Activated naive CD4-positive, alpha-beta T cell treated with anti-CD3 and anti-CD28 coated beads, Interleukin-2, amount 50 U/mL, for 72 hours (primary cell): ENCODE results near the gene CALM1. TPM values are rescaled to one million over a fixed set of nuclear protein-coding genes. Genes with fewer than 3 reads are reported as not detected.

Experiments used
- ATAC-seq, 2 donors: fragments of 150-1000 bp; cut with Tn5 transposase; 2 replicates each; pipeline ENCODE4 v1.10.0; 2021; ENCODE audit warnings: mild to moderate bottlenecking in 2 of 2, moderate library complexity in 2 of 2
- DNase-seq, 2 donors: peaks; one replicate each; pipeline ENCODE4 v3.0.0; 2021 to 2022; ENCODE audit warnings: low spot score in 2 of 2
- H3K27ac Mint-ChIP-seq, 2 donors: one replicate each; pipeline ENCODE4 v1.8.0; 2022; ENCODE audit warnings: mild to moderate bottlenecking in 2 of 2, mixed read lengths in 2 of 2
- H3K36me3 Mint-ChIP-seq, 2 donors: one replicate each; pipeline ENCODE4 v1.8.0; 2022; ENCODE audit warnings: mixed read lengths in 2 of 2
- H3K9me3 Mint-ChIP-seq, 2 donors: one replicate each; pipeline ENCODE4 v1.8.0; 2022; ENCODE audit warnings: mixed read lengths in 2 of 2
- total RNA-seq, 2 donors: library from RNA; stranded (reverse); gene quantifications; one replicate each; pipeline ENCODE4 v1.2.3, GENCODE V29; 2022

The CALM1 gene
- total RNA-seq, 2 donors from 2014 or later = 354 to 402 TPM

DNA sequence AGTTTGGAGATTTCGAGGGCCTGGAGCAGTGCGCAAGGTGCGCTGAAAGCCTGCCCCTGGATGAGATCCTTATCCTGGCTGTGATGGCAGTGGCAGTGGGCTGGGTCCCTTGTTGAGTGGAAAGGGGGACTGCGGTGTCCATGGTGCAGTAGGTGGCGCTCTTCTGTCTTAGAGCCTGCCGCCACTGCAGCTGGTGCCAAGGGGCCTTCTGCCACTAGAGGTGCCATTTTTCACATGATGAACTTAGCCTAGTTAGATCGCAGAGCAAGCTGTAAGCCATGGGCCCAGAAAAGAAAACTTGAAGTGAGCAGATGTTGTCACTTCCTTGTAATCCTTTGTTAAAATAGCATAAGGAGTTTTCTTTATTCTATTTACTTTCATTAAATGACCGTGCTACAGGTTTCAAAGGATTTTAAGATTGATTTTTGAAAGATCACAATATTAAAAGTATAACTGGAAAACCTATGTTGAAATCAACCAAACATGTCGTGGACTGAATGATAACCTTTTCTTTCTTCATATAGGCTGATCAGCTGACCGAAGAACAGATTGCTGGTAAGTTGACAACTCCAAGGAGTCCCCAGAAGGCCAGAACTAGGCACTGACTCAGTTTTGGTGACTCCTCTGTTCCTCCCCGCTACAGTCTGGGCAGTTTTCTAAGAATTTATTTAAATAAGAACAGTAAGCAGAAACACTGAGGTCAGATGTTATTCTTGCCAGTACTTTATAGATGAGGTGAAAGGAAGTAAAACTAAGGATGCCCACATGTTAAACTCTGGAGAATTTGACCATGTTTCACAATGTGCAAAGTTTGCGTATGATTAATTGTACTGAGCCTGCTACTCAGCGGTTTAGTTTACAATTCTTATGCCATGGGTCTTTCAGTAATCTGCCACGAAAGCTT, 3.0 kb downstream of the CALM1 start:
- H3K27ac Mint-ChIP-seq = peak overlapping the region; percentile 96 to 99
- peak; percentile 54 to 60 for ATAC-seq
- no peaks in the 10 kb centered on the region for H3K9me3 Mint-ChIP-seq
- peak; percentile 81 to 83 for DNase-seq
- peaks cover 47 to 62% of the 10 kb centered on the region in 2 donors for H3K36me3 Mint-ChIP-seq

DNA sequence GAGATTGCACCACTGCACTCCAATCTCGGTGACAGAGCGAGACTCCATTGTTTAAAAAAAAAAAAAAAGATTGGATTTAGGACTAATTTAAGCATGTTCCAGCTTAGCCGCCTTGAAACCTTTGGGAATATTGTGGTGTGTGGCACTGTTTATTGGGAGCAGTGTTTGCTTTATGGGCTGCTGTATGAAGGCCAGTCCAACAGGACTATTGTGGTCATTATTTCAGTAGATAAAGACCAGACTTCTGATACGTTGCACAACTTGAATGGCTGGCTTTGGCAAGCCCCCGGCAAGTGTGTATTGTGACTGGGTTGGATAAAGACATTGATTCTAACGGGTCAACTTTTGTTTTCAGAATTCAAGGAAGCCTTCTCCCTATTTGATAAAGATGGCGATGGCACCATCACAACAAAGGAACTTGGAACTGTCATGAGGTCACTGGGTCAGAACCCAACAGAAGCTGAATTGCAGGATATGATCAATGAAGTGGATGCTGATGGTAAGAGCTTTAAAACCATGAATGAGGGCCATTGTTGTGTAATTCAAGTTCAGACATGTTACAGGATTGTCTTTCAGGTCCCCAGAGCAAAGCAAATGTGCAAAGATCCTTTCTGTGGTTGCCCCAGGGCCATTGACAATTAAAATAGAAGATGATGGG, 4.2 kb downstream of the CALM1 start:
- ATAC-seq (no peak), DNase-seq (no peak)
- H3K27ac Mint-ChIP-seq = peak overlapping the region; percentile 96 to 99
- H3K36me3 Mint-ChIP-seq = peaks cover 47 to 75% of the 10 kb centered on the region in 2 donors
- no peaks in the 10 kb centered on the region for H3K9me3 Mint-ChIP-seq

DNA sequence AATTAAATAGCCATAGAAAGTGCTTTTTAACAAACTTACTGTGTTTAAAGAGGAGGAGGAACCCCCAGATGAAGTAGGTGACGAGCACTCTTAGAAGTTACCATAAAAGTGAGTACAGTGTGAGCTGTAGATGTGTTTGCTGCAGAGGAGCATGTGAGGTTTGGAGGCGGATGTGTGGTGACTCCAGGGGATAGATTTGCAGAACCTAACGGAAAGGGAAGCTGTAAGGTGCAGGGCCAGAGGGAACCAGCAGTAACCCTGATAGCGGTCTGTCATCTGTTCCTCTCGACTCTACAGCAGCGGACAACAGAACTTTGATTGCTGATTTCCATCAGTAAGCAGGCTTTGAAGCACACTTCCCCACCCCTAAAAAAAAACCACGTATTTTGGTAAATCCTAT, 5.2 kb downstream of the CALM1 start:
- peak overlapping the region; percentile 96 to 99 for H3K27ac Mint-ChIP-seq
- H3K9me3 Mint-ChIP-seq = no peaks in the 10 kb centered on the region
- ATAC-seq = no peak
- no peak for DNase-seq
- peaks cover 47 to 81% of the 10 kb centered on the region in 2 donors for H3K36me3 Mint-ChIP-seq

DNA sequence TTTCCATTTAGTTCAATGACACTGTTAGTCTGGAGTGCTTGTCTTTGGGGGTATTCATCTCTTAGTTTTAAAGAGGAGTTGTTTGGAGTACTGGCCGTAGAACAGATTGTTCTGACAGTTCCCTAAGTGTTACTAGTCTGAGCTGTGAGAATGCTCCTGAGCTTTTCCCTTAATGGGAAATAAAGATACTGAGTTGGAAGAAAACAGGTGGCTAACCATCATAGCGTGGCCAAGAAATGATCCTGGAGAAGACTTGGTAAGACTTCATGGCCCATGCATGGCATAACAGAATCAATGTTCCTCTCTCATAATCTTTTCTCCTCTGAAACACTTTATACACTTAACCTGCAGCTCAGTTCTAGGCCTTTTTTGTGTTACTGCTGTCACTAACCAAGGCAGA, 6.2 kb downstream of the CALM1 start:
- Mint-ChIP-seq H3K36me3 (peaks cover 47 to 81% of the 10 kb centered on the region in 2 donors), H3K27ac (peak overlapping the region; percentile 33 to 96)
- ATAC-seq = no peak

DNA sequence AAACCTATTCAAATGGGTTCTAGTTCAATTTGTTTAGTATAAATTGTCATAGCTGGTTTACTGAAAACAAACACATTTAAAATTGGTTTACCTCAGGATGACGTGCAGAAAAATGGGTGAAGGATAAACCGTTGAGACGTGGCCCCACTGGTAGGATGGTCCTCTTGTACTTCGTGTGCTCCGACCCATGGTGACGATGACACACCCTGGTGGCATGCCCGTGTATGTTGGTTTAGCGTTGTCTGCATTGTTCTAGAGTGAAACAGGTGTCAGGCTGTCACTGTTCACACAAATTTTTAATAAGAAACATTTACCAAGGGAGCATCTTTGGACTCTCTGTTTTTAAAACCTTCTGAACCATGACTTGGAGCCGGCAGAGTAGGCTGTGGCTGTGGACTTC, 8.3 kb downstream of the CALM1 start:
- no peak for DNase-seq
- Mint-ChIP-seq H3K27ac (no peak overlapping the region), H3K36me3 (peaks cover 40 to 65% of the 10 kb centered on the region in 2 donors), H3K9me3 (no peaks in the 10 kb centered on the region)
- ATAC-seq = no peak

More for the DNA sequence above, 6.2 kb downstream of the CALM1 start:
- H3K9me3 Mint-ChIP-seq = no peaks in the 10 kb centered on the region
- DNase-seq = no peak

DNA sequence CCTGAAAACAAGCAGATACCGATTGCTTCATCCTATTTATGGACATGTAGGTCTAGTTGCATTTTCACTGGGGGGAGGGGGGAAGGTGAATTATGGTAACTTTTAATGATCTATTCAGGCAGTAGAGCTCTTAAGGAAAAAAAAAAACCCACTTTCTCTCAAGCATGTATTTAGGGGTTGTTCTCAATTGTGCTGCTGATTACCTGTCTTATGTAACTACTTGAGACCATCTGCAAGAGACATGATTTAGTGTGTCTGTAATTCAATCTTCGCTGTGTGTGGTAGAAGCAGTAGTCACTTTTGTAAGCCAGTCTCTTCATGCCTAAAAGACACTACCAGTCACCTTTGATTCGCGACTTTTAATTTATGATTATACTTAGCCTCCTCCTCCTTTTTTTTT, 8.9 kb downstream of the CALM1 start:
- no peaks in the 10 kb centered on the region for H3K9me3 Mint-ChIP-seq
- H3K27ac Mint-ChIP-seq = peak overlapping the region in 1 of 2 donors; percentile 90
- DNase-seq (no peak), ATAC-seq (no peak)
- H3K36me3 Mint-ChIP-seq = peaks cover 34 to 59% of the 10 kb centered on the region in 2 donors

DNA sequence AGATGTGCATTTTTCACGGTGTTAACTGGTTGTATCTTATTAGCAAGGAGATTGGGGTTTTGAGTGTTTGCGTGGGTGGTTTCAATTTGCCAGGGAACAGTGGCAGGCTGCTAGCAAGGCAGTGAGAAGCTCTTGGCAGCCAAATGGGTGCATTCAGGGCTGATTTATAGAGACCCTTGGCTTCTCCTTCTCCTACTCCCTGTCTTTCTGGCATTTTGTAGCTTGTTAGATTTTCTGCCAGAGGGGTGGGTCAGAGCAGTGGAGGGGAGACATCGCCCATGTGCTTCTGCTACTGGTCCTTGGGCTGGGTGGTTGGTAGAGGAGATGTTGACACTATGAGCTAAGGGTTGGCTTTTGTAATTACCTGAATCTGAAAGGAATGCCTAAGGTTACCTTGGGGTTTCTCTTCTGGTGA, 9.6 kb downstream of the CALM1 start:
- no peaks in the 10 kb centered on the region for H3K9me3 Mint-ChIP-seq
- peak overlapping the region in 1 of 2 donors; percentile 90 for H3K27ac Mint-ChIP-seq
- peaks cover 28 to 52% of the 10 kb centered on the region in 2 donors for H3K36me3 Mint-ChIP-seq
- peak in 1 of 2 donors; percentile 15 for ATAC-seq
- no peak for DNase-seq

DNA sequence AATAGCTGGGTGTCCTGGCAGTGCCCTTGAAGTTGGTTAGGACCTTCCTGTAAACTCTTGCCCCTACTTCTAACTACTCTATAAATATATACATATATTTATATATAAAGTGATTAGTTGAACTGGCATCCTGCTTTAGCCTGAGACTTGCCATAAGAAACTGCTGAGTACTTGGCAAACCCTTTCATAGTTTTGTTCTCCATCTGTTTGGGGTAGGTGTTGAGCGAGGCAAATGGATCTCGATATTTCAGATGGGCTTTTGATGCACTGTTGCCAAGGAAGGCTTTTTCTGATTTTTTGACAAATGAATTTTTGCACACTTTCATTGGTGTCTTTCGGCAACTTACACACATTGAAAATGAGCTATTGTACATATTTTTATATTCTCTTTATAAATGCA, 10.4 kb downstream of the CALM1 start:
- H3K36me3 Mint-ChIP-seq = peaks cover 19 to 44% of the 10 kb centered on the region in 2 donors
- H3K9me3 Mint-ChIP-seq = no peaks in the 10 kb centered on the region
- no peak for DNase-seq
- ATAC-seq = no peak
- H3K27ac Mint-ChIP-seq = no peak overlapping the region

DNA sequence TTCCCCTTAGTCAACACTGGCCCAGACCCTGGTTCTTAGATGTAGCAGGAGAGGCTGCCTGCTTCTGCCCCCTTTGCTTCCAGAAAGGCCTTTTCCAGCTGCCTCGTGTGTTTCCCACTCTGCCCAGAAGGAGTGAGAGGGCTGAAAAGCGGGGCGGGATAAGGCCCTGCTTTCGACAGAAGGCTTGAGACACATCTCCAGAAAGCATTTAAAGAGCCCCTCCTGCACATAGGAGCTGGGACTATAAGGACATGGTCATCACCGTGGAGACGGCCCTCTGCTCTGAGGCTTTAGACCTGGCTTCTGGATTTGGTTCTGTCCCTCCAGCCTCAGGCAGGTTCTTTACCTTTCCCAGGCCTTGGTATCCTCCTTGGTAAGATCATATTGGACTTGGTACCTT, 11.9 kb downstream of the CALM1 start:
- H3K36me3 Mint-ChIP-seq = peaks cover 5 to 29% of the 10 kb centered on the region in 2 donors
- ATAC-seq = no peak

DNA sequence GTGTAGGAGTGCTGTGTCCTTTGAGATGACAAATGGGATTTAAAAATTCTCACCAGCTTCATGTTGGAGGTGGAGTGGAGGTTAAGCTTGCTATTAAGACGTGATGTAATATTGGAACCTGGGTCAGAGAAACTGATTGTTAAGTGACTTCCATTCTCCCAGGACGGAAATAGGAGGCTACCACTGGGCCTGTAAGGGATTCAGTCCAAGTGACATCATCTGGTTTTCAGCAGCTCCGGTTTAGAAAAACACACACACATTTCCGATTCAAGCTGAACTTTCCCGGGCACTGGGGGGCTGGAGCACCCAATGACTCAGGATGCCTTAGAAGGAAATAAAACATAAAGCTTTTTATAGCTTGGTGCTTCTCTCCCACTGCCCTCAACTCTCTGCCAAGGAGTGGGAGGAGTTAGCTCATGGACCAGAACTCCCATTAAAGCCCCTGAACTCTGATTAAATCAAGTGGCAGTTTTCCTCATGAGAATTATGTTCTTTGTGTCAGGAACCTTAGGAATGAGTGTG, 12.4 kb downstream of the CALM1 start:
- ATAC-seq (peak in 1 of 2 donors; percentile 10), DNase-seq (no peak)
- Mint-ChIP-seq H3K27ac (peak overlapping the region in 1 of 2 donors; percentile 12), H3K9me3 (no peaks in the 10 kb centered on the region), H3K36me3 (peaks cover 0 to 24% of the 10 kb centered on the region in 2 donors)

More for the DNA sequence above, 11.9 kb downstream of the CALM1 start:
- H3K27ac Mint-ChIP-seq = peak overlapping the region in 1 of 2 donors; percentile 12
- DNase-seq = no peak
- H3K9me3 Mint-ChIP-seq = no peaks in the 10 kb centered on the region

DNA sequence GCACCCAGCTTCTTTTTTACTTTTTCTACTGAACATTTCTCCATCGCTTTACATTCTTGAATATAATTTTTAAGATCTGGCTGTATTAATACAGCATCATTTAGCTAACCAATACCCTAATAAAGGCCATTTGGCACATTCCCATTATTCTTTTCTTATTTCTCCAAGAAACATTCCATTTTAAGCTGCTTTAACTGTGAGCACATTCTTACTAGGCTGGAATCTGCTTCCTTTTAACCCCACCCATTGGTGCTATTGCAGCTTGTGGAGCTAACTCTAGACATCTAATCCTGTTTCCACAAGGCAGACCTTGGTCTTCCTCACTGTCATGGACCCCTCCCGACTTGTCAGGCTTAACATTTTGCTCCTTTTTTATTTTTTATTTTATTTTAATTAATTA, 15.2 kb downstream of the CALM1 start:
- no peak overlapping the region for H3K27ac Mint-ChIP-seq

DNA sequence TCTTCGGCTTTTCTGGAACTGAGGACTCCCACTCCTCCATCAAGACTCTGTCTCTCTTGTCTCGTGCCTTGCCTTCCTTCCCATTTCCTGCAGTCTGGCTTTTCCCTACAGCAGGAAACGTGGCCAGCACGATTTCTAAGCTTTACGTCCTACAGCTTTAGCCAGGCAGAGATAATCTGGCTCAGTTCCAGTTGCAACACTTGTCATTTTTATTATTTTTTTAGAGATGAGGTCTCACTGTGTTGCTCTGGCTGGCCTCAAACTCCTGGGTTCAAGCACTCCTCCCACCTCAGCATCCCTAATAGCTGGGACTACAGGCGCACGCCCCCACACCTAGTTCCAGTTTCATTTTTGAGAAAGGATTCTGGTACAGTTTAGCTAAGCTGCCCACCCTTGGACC, 19.9 kb downstream of the CALM1 start:
- DNase-seq = no peak
- Mint-ChIP-seq H3K9me3 (no peaks in the 10 kb centered on the region), H3K36me3 (no peaks in the 10 kb centered on the region), H3K27ac (no peak overlapping the region)
- ATAC-seq = no peak

More for the DNA sequence above, 15.2 kb downstream of the CALM1 start:
- no peak for ATAC-seq
- H3K36me3 Mint-ChIP-seq = no peaks in the 10 kb centered on the region
- DNase-seq = no peak
- H3K9me3 Mint-ChIP-seq = no peaks in the 10 kb centered on the region

DNA sequence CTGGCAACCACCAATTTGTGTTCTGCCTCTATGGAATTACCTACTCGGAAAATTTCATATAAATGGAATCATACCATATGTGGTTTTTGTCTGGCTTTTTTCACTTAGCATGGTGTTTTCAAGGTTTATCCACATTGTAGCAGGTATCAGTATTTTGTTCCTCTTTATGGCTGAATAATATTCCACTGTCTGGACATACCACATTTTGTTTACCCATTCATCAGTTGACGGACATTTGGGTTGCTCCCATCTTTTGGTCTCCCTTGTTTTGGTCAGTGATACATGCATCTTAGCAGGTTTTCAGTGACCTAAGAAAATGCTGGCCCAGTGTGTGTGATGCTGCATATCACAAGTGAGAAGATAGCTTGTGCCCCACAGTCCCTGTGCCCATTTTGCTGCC, 21.2 kb downstream of the CALM1 start:
- Mint-ChIP-seq H3K9me3 (no peaks in the 10 kb centered on the region), H3K36me3 (no peaks in the 10 kb centered on the region), H3K27ac (no peak overlapping the region)
- no peak for ATAC-seq
- DNase-seq = no peak

DNA sequence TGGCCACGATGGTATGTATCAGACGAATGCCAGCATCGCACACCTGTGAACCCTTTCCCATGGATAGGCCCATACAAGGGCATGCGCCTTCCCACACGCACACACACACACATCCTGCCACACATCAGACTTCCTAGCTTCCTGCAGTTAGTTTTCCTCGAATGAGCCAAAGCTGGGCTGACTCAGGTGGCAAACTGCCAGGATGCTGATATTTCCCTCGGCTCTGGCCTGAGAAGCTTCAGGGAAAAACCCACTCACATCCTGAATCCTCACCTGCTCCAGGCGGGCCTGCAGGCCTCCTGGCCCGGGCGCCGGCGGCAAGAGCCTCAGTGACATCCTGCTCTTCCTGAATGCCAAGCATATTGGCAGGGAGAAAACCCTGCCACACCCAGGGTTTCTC, 22.4 kb downstream of the CALM1 start:
- no peak for ATAC-seq
- no peak for DNase-seq
- no peak overlapping the region for H3K27ac Mint-ChIP-seq
- no peaks in the 10 kb centered on the region for H3K9me3 Mint-ChIP-seq
- H3K36me3 Mint-ChIP-seq = no peaks in the 10 kb centered on the region

DNA sequence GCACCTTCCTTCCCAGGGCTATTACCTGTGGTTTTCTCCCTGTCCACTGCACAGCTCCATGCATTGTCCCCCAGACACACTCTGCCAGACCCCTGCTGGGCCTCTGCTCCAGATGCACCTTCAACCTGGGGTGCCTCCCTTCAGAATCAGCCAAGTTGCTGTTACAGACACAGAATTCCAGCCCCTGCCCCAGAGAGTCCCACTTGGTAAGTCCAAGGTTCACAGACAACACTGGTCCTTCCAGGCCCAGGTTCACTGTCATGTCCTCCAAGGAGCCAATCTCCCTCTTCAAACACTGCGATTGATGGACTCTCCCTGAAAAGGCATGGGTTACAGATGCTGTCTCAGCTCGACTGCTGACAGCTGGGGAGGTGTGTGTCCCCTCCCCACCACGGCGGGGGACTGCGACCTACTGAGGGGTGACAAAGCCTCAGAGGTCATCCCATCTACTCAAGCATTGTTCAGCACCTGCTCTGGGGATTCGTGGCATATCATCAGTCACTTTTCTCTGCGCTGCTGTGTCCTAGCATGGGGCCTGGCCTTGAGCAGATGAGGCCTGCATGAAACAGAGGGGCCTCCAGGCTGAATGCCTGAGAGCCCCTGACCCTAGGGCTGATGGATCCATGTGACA, 24.3 kb downstream of the CALM1 start:
- ATAC-seq = no peak
- H3K36me3 Mint-ChIP-seq = no peaks in the 10 kb centered on the region
- DNase-seq = no peak

DNA sequence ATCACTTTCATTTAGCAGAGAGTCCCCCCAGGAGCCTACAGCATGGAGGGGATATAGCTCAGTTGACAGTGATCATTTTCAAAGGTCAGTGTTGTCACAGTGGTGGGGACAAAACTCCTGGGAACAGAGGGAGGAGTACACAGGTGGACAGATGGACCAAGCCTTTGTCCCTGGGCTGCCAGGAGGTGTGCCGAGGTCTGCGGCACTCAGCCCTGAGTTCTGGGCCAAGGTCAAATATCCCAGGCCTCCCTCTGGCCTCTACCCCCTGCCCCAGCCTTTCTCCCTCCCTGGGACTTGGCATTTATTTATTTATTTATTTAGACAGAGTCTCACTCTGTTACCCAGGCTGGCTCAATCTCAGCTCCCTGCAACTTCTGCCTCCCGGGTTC, 24.8 kb downstream of the CALM1 start:
- DNase-seq (no peak), ATAC-seq (no peak)
- Mint-ChIP-seq H3K27ac (peak overlapping the region in 1 of 2 donors; percentile 60), H3K36me3 (no peaks in the 10 kb centered on the region), H3K9me3 (no peaks in the 10 kb centered on the region)

More for the DNA sequence above, 24.3 kb downstream of the CALM1 start:
- H3K9me3 Mint-ChIP-seq = no peaks in the 10 kb centered on the region
- H3K27ac Mint-ChIP-seq = peak overlapping the region in 1 of 2 donors; percentile 82

DNA sequence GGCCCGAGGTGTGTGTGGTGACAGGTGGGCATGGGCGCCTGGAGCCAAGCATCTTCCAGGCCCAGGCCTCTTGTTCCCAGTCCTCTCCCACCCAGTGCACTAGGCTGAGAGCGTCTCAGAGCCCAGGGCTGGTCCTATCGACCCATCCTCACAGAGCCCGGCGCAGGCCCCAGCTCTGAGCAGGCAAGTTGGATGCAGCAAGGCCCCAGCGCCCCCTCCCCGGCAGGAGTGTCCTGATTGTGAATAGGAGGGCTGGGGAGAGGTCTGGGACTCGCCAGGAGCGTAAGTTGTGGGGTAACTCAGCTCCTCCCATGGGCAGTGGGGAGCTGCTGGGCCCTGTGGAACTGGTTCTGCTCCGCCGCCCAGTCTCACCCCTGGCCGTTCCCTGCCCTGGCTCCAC, 26.3 kb downstream of the CALM1 start:
- Mint-ChIP-seq H3K36me3 (no peaks in the 10 kb centered on the region), H3K9me3 (no peaks in the 10 kb centered on the region), H3K27ac (no peak overlapping the region)
- DNase-seq = no peak
- no peak for ATAC-seq
